PC-9 (cell line): ENCODE measurements around the gene IFITM10. TPM values are rescaled to one million over a fixed set of nuclear protein-coding genes. Genes with fewer than 3 reads are reported as not detected.
"Not testable (repeated sequence)": the region's sequence is repeated elsewhere in the genome, so short reads cannot be mapped to it uniquely, and the experiment has no call there.

Source experiments
- BruUV-seq: library from RNA; stranded (reverse); fragments of 400-500 nt; replicated peaks from 2 replicates; lab custom pipeline; 2021; lab: Mats Ljungman, UMichigan
- CTCF ChIA-PET: fragments of 300-600 bp; sonication (Branson Sonifier 250); formaldehyde crosslinking; loops from one replicate; lab custom pipeline; 2022; ENCODE audit warnings: antibody characterized with exemption; lab: Charles Lee
- POLR2A ChIA-PET: fragments of 300-600 bp; sonication (Branson Sonifier 250); formaldehyde crosslinking; loops from one replicate; lab custom pipeline; 2022; ENCODE audit warnings: antibody characterized with exemption; ENCODE audit not compliant: unreplicated experiment; lab: Charles Lee
- DNase-seq, 2 experiments: peaks; one replicate each; pipeline versions ENCODE4 v3.0.0 to v3.0.0-alpha.2; 2015 to 2022; ENCODE audit warnings: mixed read lengths in 1 of 2
- H2AFZ ChIP-seq: fragments of 200-600 bp; sonication (generic); 2 replicates; pipeline ENCODE4 v1.8.1; 2017; ENCODE audit warnings: antibody characterized with exemption
- H3F3A ChIP-seq: fragments of 200-600 bp; sonication (generic); 2 replicates; pipeline ENCODE4 v1.8.1; 2017; ENCODE audit warnings: antibody characterized with exemption, mild to moderate bottlenecking, low read depth; ENCODE audit not compliant: insufficient read depth
- H3K27ac ChIP-seq: fragments of 200-600 bp; sonication (generic); 2 replicates; pipeline ENCODE4 v1.6.1; 2016; ENCODE audit warnings: mixed run types
- H3K27me3 ChIP-seq: fragments of 200-600 bp; sonication (generic); 2 replicates; pipeline ENCODE4 v1.6.1; 2016; ENCODE audit warnings: low read depth, mixed run types; ENCODE audit not compliant: insufficient read depth
- H3K36me3 ChIP-seq: fragments of 200-600 bp; sonication (generic); 2 replicates; pipeline ENCODE4 v1.6.1; 2016; ENCODE audit warnings: low read depth, mixed run types
- H3K4me1 ChIP-seq: fragments of 200-600 bp; sonication (generic); replicated peaks from 2 replicates; pipeline ENCODE4 v1.6.1; 2016; ENCODE audit warnings: mixed run types; ENCODE audit not compliant: insufficient read depth
- H3K4me2 ChIP-seq: fragments of 200-600 bp; sonication (generic); 2 replicates; pipeline ENCODE4 v1.6.1; 2017; ENCODE audit warnings: mixed run types
- H3K4me3 ChIP-seq: fragments of 200-600 bp; sonication (generic); 2 replicates; pipeline ENCODE4 v1.6.1; 2016; ENCODE audit warnings: mixed run types
- H3K79me2 ChIP-seq: fragments of 200-600 bp; sonication (generic); 2 replicates; pipeline ENCODE4 v1.6.1; 2017; ENCODE audit warnings: low read depth, mixed run types
- H3K9me2 ChIP-seq: fragments of 200-600 bp; sonication (generic); 2 replicates; pipeline ENCODE4 v1.8.1; 2017; ENCODE audit warnings: mild to moderate bottlenecking; ENCODE audit not compliant: insufficient read depth
- H3K9me3 ChIP-seq: fragments of 200-600 bp; sonication (generic); 2 replicates; pipeline ENCODE4 v1.8.1; 2016; ENCODE audit warnings: low read depth; ENCODE audit not compliant: insufficient read depth
- H4K20me1 ChIP-seq: fragments of 200-600 bp; sonication (generic); 2 replicates; pipeline ENCODE4 v1.8.1; 2017; ENCODE audit not compliant: insufficient read depth
- intact Hi-C: fragments of 100-400 bp; cut with micrococcal nuclease; formaldehyde crosslinking; loops from one replicate; pipeline ENCODE4 v1.10.0; 2022; ENCODE audit not compliant: unreplicated experiment
- total RNA-seq: library from RNA; stranded (reverse); gene quantifications from 2 replicates; pipeline ENCODE4 v1.2.3, GENCODE V29; 2021

Gene IFITM10
- total RNA-seq, 1 experiment from 2014 or later, result 5.5 TPM

DNA sequence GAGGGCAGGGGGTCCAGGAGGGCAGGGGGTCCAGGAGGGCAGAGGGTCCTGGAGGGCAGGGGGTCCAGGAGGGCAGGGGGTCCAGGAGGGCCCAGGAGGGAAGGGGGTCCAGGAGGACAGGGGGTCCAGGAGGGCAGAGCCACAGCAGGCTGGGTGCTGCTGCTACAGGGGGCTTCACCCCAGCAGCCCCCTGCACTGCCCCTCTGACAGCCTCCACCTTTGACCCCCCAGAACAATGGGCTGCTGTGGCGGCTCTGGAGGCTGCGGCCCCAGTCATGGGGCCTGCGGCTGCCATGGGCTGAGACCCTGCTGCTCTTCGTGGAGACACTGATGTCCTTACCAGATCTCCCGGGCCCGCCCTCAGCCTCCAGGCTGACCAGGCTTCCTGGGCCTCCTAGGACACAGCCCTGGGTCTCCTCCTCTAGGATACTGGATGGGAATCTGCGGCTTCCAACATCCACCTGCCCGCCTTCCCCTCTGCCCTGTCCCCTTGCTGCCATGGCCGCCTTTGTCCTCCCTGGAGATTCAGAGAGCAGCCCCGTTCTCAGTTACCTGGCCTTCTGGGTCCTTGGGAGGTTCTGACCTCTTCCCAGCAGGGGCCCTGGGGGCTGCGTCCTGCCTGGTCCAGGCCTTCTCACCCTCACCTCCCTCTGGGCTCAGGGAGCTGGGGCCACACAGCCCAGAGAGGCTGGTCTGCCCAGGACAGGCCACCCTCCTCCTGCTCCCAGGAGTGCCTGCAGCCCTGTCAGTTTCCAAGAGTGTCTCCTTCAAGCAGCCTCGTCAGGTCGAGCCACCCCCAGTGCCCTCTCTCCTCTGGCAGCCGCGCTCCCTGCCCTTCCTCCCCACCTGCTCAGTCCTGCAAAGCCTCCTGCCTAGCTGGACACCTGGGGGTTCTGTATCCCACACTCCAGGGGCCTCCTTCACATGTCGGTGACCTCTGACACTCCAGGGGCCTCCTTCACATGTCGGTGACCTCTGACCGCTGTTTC, 65.2 kb downstream of the IFITM10 start:
- DNase-seq, CTCF ChIA-PET, H2AFZ ChIP-seq, H3K36me3 ChIP-seq, intact Hi-C loops, H3K79me2 ChIP-seq, POLR2A ChIA-PET, H4K20me1 ChIP-seq, H3K9me3 ChIP-seq, H3K4me3 ChIP-seq, H3F3A ChIP-seq, BruUV-seq, H3K4me1 ChIP-seq, H3K9me2 ChIP-seq, H3K27ac ChIP-seq, H3K4me2 ChIP-seq, H3K27me3 ChIP-seq: not testable (repeated sequence)

DNA sequence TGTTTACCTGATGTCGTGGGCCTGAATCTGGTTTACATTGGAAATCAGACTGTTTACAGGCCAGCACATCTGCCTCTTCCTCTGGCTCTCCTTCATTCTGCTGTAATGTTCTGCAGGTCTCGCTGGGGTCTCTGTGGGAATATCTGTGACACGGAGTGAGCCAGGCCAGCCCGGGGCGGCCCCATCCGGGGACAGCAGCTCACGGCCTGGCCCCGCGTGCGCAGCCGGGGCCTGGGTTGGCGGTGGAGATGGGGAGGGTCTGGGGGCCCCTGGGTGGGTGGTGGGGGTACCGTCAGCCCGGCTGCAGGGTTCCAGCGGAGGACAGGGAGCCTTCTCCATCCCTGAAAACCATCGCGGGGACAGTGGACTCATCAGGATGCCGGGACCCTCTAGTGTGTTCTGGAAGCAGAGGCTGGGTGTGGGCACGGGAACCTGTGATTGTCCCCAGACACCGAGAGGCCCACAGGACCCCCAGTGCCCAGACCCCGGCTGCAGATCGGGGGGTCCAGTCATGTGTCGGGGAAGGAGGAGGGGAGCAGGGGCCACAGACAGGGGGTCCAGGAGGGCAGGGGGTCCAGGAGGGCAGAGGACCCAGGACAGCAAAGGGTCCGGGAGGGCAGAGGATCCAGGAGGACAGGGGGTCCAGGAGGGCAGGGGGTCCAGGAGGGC, 66.4 kb downstream of the IFITM10 start:
- H3K4me2 ChIP-seq, intact Hi-C loops, H3K79me2 ChIP-seq, POLR2A ChIA-PET, H2AFZ ChIP-seq, BruUV-seq, H3K27ac ChIP-seq, H3K36me3 ChIP-seq, H3K9me3 ChIP-seq, H3K4me1 ChIP-seq, CTCF ChIA-PET, H3K9me2 ChIP-seq, H4K20me1 ChIP-seq, DNase-seq, H3F3A ChIP-seq, H3K27me3 ChIP-seq, H3K4me3 ChIP-seq: not testable (repeated sequence)

- POLR2A ChIA-PET, H3K79me2 ChIP-seq, H3K4me3 ChIP-seq, H3K9me3 ChIP-seq, DNase-seq, H3K36me3 ChIP-seq, H2AFZ ChIP-seq, H3K4me1 ChIP-seq, H3K27me3 ChIP-seq, CTCF ChIA-PET, BruUV-seq, H4K20me1 ChIP-seq, H3K27ac ChIP-seq, H3K4me2 ChIP-seq, H3F3A ChIP-seq, H3K9me2 ChIP-seq, intact Hi-C loops: not testable (repeated sequence)
Observed at GRCh38 chr11:1683216-1683615, 67.2 kb downstream of the IFITM10 start.

Other genes starting within 250 kb of the IFITM10 start
- 2.6 and 4.2 TPM in 2 replicates for gene DUSP8, start 178.3 kb downstream of the IFITM10 start, total RNA-seq
- gene KRTAP5-1, start 165.3 kb downstream of the IFITM10 start, total RNA-seq, result not detected in 2 replicates
- gene KRTAP5-2, start 152.3 kb downstream of the IFITM10 start, total RNA-seq, result not detected in 2 replicates
- gene KRTAP5-3, start 142.1 kb downstream of the IFITM10 start, total RNA-seq, result not detected in 2 replicates
- not detected in 2 replicates for gene KRTAP5-4, start 128.5 kb downstream of the IFITM10 start, total RNA-seq
- gene KRTAP5-5, start 120.8 kb downstream of the IFITM10 start, total RNA-seq, result not detected in 2 replicates
- not detected in 2 replicates for gene KRTAP5-6, start 53.4 kb downstream of the IFITM10 start, total RNA-seq
- 735 and 993 TPM in 2 replicates for gene CTSD, start 13.3 kb upstream of the IFITM10 start, total RNA-seq
- 8.9 and 12.1 TPM in 2 replicates for gene SYT8, start 84.4 kb upstream of the IFITM10 start, total RNA-seq
- gene TNNI2, start 88.4 kb upstream of the IFITM10 start, total RNA-seq, result 4.9 and 7.8 TPM in 2 replicates
- gene LSP1, start 102.5 kb upstream of the IFITM10 start, total RNA-seq, result 2.5 and 2.6 TPM in 2 replicates
- gene PRR33, start 141.3 kb upstream of the IFITM10 start, total RNA-seq, result not detected in 2 replicates
- 0.60 TPM in 1 of 2 replicates, not detected in the other for gene TNNT3, start 169.1 kb upstream of the IFITM10 start, total RNA-seq
- gene MRPL23, start 196.7 kb upstream of the IFITM10 start, total RNA-seq, result 66.4 and 76.3 TPM in 2 replicates
- 0.26 and 0.53 TPM in 2 replicates for gene H19, start 247.2 kb upstream of the IFITM10 start, total RNA-seq